ENCODE results near the gene TNFRSF8. TPM values are rescaled to one million over a fixed set of nuclear protein-coding genes. Genes with fewer than 3 reads are reported as not detected.

The TNFRSF8 gene
- total RNA-seq, 2 experiments from 2014 or later: 31.1 to 33.2 TPM

DNA sequence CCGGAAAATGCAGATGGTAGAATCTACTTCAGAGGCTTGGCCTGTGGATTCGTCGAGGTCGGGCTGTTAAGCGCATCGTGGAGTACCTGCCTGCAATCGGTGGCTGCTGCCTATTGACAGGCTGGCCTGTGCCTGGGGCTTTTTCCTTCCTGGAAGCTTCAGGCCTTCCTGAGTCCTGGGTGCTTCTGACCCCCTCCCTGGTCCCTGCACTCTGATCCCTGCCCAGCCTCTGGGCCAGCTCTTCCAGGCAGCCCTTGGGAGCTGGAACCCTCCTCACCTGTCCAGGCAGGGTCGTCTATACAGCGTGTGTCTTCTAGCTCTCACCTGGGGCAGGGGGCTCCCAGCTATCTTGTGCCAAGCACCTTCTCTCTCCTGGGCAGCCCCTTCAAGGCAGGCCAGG, 63.7 kb downstream of the TNFRSF8 start:
- Mint-ChIP-seq H3K4me3 (no peak overlapping the region), H3K36me3 (peaks cover 15% of the 10 kb centered on the region), H3K9me3 (no peaks in the 10 kb centered on the region), H3K4me1 (ENCODE audit: low read depth) (peaks cover 37% of the 10 kb centered on the region), H3K27ac (peak overlapping the region; percentile 52), H3K27me3 (no peaks in the 10 kb centered on the region)
- ChIA-PET CTCF (interaction anchor here (1.0 to 11.8 kb wide), 10 partner anchors 8 to 145 kb away, joined by 3 to 369 read pairs (median 16); no protein-coding TSS in a partner anchor), POLR2A (interaction anchor here (1.5 to 1.8 kb wide), 3 partner anchors 24 to 51 kb away, joined by 3 to 11 read pairs (median 4); no protein-coding TSS in a partner anchor)
- DNase-seq: no peak
- intact Hi-C loops (cut with micrococcal nuclease): loop anchor here (10.0 kb wide), 1 partner anchor 488 kb away; the partner anchor contains the start of gene DHRS3

DNA sequence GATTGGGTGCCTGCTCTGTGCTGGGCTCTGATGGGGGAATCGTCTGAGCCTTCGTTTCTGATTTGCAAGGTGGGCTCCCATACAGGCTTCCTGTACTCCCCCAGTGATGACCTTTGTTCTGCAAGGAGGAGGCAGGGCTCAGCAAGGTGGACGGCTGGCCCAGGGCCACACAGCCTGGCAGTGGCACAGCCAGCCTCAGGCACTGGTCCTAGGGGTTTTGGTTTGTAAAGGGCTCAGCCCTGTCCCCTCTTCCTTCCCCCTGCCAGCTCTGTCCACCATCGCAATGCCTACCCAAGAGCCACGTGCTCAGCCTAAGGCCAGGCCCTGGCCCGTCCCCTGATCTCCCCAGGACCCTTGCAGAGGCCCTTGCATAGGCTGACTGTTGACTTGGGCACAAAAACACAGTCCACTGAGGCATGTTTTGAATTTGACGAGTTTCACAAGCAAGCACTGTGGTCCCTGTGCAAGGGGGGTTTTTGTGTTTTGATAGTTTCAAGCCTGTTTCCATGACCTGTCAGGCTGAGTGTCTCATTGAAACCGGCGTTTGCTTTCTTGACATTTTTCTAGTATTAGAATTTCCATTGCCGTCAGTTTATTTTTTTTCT, 64.2 kb downstream of the TNFRSF8 start:
- H3K36me3 Mint-ChIP-seq: peaks cover 17% of the 10 kb centered on the region
- H3K9me3 Mint-ChIP-seq: no peaks in the 10 kb centered on the region
- H3K4me1 Mint-ChIP-seq (ENCODE audit: low read depth): peaks cover 43% of the 10 kb centered on the region
- intact Hi-C loops (cut with micrococcal nuclease): loop anchor here (10.0 kb wide), 1 partner anchor 487 kb away; the partner anchor contains the start of gene DHRS3
- peak overlapping the region; percentile 57 for H3K4me3 Mint-ChIP-seq
- POLR2A ChIA-PET: interaction anchor here (1.0 to 1.8 kb wide), 3 partner anchors 23 to 51 kb away, joined by 4 to 11 read pairs (median 4); no protein-coding TSS in a partner anchor
- CTCF ChIA-PET: interaction anchor here (1.0 to 11.8 kb wide), 9 partner anchors 10 to 144 kb away, joined by 3 to 369 read pairs (median 23); no protein-coding TSS in a partner anchor
- peak overlapping the region; percentile 90 for H3K27ac Mint-ChIP-seq
- no peaks in the 10 kb centered on the region for H3K27me3 Mint-ChIP-seq
- DNase-seq: peak; percentile 58

GRCh38 chr1:12128120-12128519, 65.0 kb downstream of the TNFRSF8 start:
- intact Hi-C loops (cut with micrococcal nuclease): loop anchor here (10.0 kb wide), 1 partner anchor 487 kb away; the partner anchor contains the start of gene DHRS3
- Mint-ChIP-seq H3K36me3 (peaks cover 21% of the 10 kb centered on the region), H3K27ac (peak overlapping the region; percentile 90), H3K4me1 (ENCODE audit: low read depth) (peaks cover 51% of the 10 kb centered on the region), H3K27me3 (no peaks in the 10 kb centered on the region), H3K4me3 (peak overlapping the region; percentile 57), H3K9me3 (no peaks in the 10 kb centered on the region)
- DNase-seq: no peak
- POLR2A ChIA-PET: interaction anchor here (1.0 to 1.6 kb wide), 2 partner anchors 23 to 25 kb away, joined by 4 read pairs; no protein-coding TSS in a partner anchor
- CTCF ChIA-PET: interaction anchor here (11.8 kb wide), 1 partner anchor 77 kb away, joined by 369 read pairs; no protein-coding TSS in a partner anchor

- H3K9me3 Mint-ChIP-seq: no peaks in the 10 kb centered on the region
- H3K27me3 Mint-ChIP-seq: no peaks in the 10 kb centered on the region
- H3K4me1 Mint-ChIP-seq (ENCODE audit: low read depth): peaks cover 58% of the 10 kb centered on the region
- ChIA-PET POLR2A (no interaction called here), CTCF (no interaction called here)
- peaks cover 21% of the 10 kb centered on the region for H3K36me3 Mint-ChIP-seq
- peak overlapping the region; percentile 55 for H3K27ac Mint-ChIP-seq
- intact Hi-C loops (cut with micrococcal nuclease): loop anchor here (10.0 kb wide), 1 partner anchor 485 kb away; the partner anchor contains the start of gene DHRS3
- no peak overlapping the region for H3K4me3 Mint-ChIP-seq
- no peak for DNase-seq
These were observed 66.5 kb downstream of the TNFRSF8 start for GRCh38 chr1:12129624-12130023.

- H3K4me1 Mint-ChIP-seq (ENCODE audit: low read depth): peaks cover 49% of the 10 kb centered on the region
- H3K27me3 Mint-ChIP-seq: no peaks in the 10 kb centered on the region
- no peaks in the 10 kb centered on the region for H3K9me3 Mint-ChIP-seq
- no peak overlapping the region for H3K27ac Mint-ChIP-seq
- intact Hi-C loops (cut with micrococcal nuclease): no loop called here
- no peak overlapping the region for H3K4me3 Mint-ChIP-seq
- ChIA-PET POLR2A (no interaction called here), CTCF (no interaction called here)
- peaks cover 17% of the 10 kb centered on the region for H3K36me3 Mint-ChIP-seq
- DNase-seq: no peak
These were observed 67.5 kb downstream of the TNFRSF8 start for GRCh38 chr1:12130466-12131130.

- no peaks in the 10 kb centered on the region for H3K9me3 Mint-ChIP-seq
- H3K36me3 Mint-ChIP-seq: peaks cover 19% of the 10 kb centered on the region
- intact Hi-C loops (cut with micrococcal nuclease): loop anchor here (2.0 kb wide), 1 partner anchor 17 kb away; no protein-coding TSS in a partner anchor
- DNase-seq: no peak
- POLR2A ChIA-PET: no interaction called here
- H3K4me3 Mint-ChIP-seq: no peak overlapping the region
- H3K27ac Mint-ChIP-seq: peak overlapping the region; percentile 80
- no peaks in the 10 kb centered on the region for H3K27me3 Mint-ChIP-seq
- CTCF ChIA-PET: interaction anchor here (0.6 to 1.1 kb wide), 2 partner anchors 8 to 74 kb away, joined by 3 read pairs; no protein-coding TSS in a partner anchor
- H3K4me1 Mint-ChIP-seq (ENCODE audit: low read depth): peaks cover 35% of the 10 kb centered on the region
These were observed 69.0 kb downstream of the TNFRSF8 start for GRCh38 chr1:12132078-12132477.

GRCh38 chr1:12134716-12135115, 71.6 kb downstream of the TNFRSF8 start:
- POLR2A ChIA-PET: no interaction called here
- no peaks in the 10 kb centered on the region for H3K27me3 Mint-ChIP-seq
- no peak overlapping the region for H3K4me3 Mint-ChIP-seq
- H3K27ac Mint-ChIP-seq: no peak overlapping the region
- H3K36me3 Mint-ChIP-seq: peaks cover 10% of the 10 kb centered on the region
- intact Hi-C loops (cut with micrococcal nuclease): no loop called here
- no peak for DNase-seq
- peaks cover 21% of the 10 kb centered on the region for H3K4me1 Mint-ChIP-seq (ENCODE audit: low read depth)
- CTCF ChIA-PET: interaction anchor here (3.1 kb wide), 1 partner anchor 9 kb away, joined by 10 read pairs; no protein-coding TSS in a partner anchor
- H3K9me3 Mint-ChIP-seq: no peaks in the 10 kb centered on the region

GRCh38 chr1:12135612-12136011, 72.5 kb downstream of the TNFRSF8 start:
- Mint-ChIP-seq H3K4me3 (no peak overlapping the region), H3K9me3 (no peaks in the 10 kb centered on the region), H3K4me1 (ENCODE audit: low read depth) (peaks cover 21% of the 10 kb centered on the region), H3K27me3 (no peaks in the 10 kb centered on the region), H3K27ac (peak overlapping the region; percentile 38), H3K36me3 (peaks cover 10% of the 10 kb centered on the region)
- intact Hi-C loops (cut with micrococcal nuclease): no loop called here
- no peak for DNase-seq
- POLR2A ChIA-PET: no interaction called here
- CTCF ChIA-PET: interaction anchor here (3.1 kb wide), 1 partner anchor 10 kb away, joined by 10 read pairs; no protein-coding TSS in a partner anchor

DNA sequence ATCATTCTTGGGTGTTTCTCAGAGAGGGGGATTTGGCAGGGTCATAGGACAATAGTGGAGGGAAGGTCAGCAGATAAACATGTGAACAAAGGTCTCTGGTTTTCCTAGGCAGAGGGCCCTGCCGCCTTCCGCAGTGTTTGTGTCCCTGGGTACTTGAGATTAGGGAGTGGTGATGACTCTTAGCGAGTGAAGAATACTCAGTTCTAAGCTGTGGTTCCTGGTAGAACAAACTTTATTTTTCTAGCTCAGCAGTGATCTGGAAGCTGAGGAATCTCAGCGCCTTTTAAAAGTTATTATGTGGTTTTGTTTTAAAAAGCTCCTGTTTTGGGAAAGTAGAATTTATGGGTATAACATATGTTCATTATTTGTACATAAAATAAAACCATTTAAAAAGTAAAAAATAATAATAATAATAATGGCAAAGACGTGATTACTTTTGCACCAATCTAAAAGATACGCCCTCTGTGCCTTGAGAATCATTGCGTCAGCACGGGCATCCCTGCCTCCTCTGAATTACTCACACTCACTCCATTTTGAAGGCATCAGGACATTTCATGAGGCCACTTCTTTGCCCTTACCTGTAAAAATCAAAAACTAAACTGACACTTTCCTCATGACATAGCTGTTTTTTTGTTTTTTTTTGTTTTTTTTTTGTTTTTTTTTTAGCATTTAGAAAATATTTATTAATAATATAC, 74.0 kb downstream of the TNFRSF8 start:
- intact Hi-C loops (cut with micrococcal nuclease): no loop called here
- Mint-ChIP-seq H3K27ac (no peak overlapping the region), H3K9me3 (no peaks in the 10 kb centered on the region), H3K4me3 (no peak overlapping the region), H3K27me3 (no peaks in the 10 kb centered on the region), H3K36me3 (peaks cover 8% of the 10 kb centered on the region), H3K4me1 (ENCODE audit: low read depth) (peaks cover 18% of the 10 kb centered on the region)
- no peak for DNase-seq
- CTCF ChIA-PET: interaction anchor here (0.6 to 4.0 kb wide), 3 partner anchors 10 to 46 kb away, joined by 3 to 22 read pairs (median 3); no protein-coding TSS in a partner anchor
- POLR2A ChIA-PET: interaction anchor here (0.6 kb wide), 1 partner anchor 351 kb away, joined by 3 read pairs; no protein-coding TSS in a partner anchor

GRCh38 chr1:12138196-12139168, 75.4 kb downstream of the TNFRSF8 start:
- DNase-seq: no peak

More at GRCh38 chr1:12138196-12139168, 75.4 kb downstream of the TNFRSF8 start:
- peaks cover 15% of the 10 kb centered on the region for H3K4me1 Mint-ChIP-seq (ENCODE audit: low read depth)
- H3K27ac Mint-ChIP-seq: no peak overlapping the region
- no peaks in the 10 kb centered on the region for H3K9me3 Mint-ChIP-seq
- ChIA-PET POLR2A (no interaction called here), CTCF (interaction anchor here (1.0 to 4.0 kb wide), 2 partner anchors 12 to 14 kb away, joined by 3 to 22 read pairs; no protein-coding TSS in a partner anchor)
- no peak overlapping the region for H3K4me3 Mint-ChIP-seq
- intact Hi-C loops (cut with micrococcal nuclease): no loop called here
- H3K36me3 Mint-ChIP-seq: peaks cover 5% of the 10 kb centered on the region
- H3K27me3 Mint-ChIP-seq: no peaks in the 10 kb centered on the region
